GM13976 (cell line): Measurements from ENCODE around the gene SAG.

ENCODE experiments used
- DNase-seq: peaks from one replicate; pipeline ENCODE4 v3.0.0; 2012; ENCODE audit warnings: low spot score
- CTCF ChIP-seq: IDR thresholded peaks from 2 replicates; pipeline ENCODE4 v1.5.1; 2012; ENCODE audit warnings: borderline replicate concordance, mild to moderate bottlenecking; ENCODE audit not compliant: insufficient read depth; ENCODE audit errors: extremely low read depth, missing control alignments, control extremely low read depth
- in situ Hi-C: fragments of 300-500 bp; cut with MboI; formaldehyde crosslinking; loops from one replicate; pipeline ENCODE4 v1.12.0; 2022; ENCODE audit warnings: low sequenced_read_pairs, mixed read lengths, inconsistent platforms; ENCODE audit not compliant: unreplicated experiment

Gene SAG

GRCh38 chr2:233387225-233387624 lies 79.6 kb downstream of the SAG start:
- in situ Hi-C loops: no loop called here
- no peak for TF ChIP-seq CTCF
- DNase-seq: no peak

- TF ChIP-seq CTCF: no peak
- in situ Hi-C loops: no loop called here
- DNase-seq: no peak
Measured at GRCh38 chr2:233387667-233388528, 80.3 kb downstream of the SAG start.

GRCh38 chr2:233389601-233390125 lies 82.0 kb downstream of the SAG start:
- TF ChIP-seq CTCF: no peak
- DNase-seq: no peak
- in situ Hi-C loops: no loop called here

- DNase-seq: no peak
- in situ Hi-C loops: no loop called here
- no peak for TF ChIP-seq CTCF
Measured at GRCh38 chr2:233395687-233396086, 88.1 kb downstream of the SAG start.
